Smooth muscle cell (in vitro differentiated cells): Measurements from ENCODE around the gene TRIP12. TPM values are rescaled to one million over a fixed set of nuclear protein-coding genes. Genes with fewer than 3 reads are reported as not detected.

Experiments
- DNase-seq: peaks from one replicate; lab custom pipeline; 2025; ENCODE audit not compliant: unreplicated experiment; lab: John Stamatoyannopoulos, UW
- H2AFZ ChIP-seq: fragments of 200-600 bp; sonication (generic); 2 replicates; pipeline ENCODE4 v1.6.0; 2016; ENCODE audit warnings: antibody characterized with exemption, low read depth, mild to moderate bottlenecking
- H3F3A ChIP-seq: fragments of 200-600 bp; sonication (generic); 2 replicates; pipeline ENCODE4 v1.6.0; 2017; ENCODE audit warnings: antibody characterized with exemption, low read depth
- H3K27ac ChIP-seq: fragments of 200-600 bp; sonication (generic); 2 replicates; pipeline ENCODE4 v1.5.1; 2016; ENCODE audit warnings: low read depth, mild to moderate bottlenecking
- H3K27me3 ChIP-seq: fragments of 200-600 bp; sonication (generic); 2 replicates; pipeline ENCODE4 v1.6.1; 2016; ENCODE audit warnings: low read depth, mild to moderate bottlenecking
- H3K36me3 ChIP-seq: fragments of 200-600 bp; sonication (generic); 2 replicates; pipeline ENCODE4 v1.5.1; 2016; ENCODE audit warnings: low read depth
- H3K4me1 ChIP-seq: fragments of 200-600 bp; sonication (generic); 2 replicates; pipeline ENCODE4 v1.5.1; 2016; ENCODE audit warnings: low read depth
- H3K4me2 ChIP-seq: fragments of 200-600 bp; sonication (generic); 2 replicates; pipeline ENCODE4 v1.6.0; 2016; ENCODE audit warnings: mild to moderate bottlenecking
- H3K4me3 ChIP-seq: fragments of 200-600 bp; sonication (generic); 2 replicates; pipeline ENCODE4 v1.5.1; 2016; ENCODE audit warnings: mild to moderate bottlenecking
- H3K79me2 ChIP-seq: fragments of 200-600 bp; sonication (generic); 2 replicates; pipeline ENCODE4 v1.6.0; 2016; ENCODE audit warnings: low read depth, mild to moderate bottlenecking
- H3K9ac ChIP-seq: fragments of 200-600 bp; sonication (generic); 2 replicates; pipeline ENCODE4 v1.6.0; 2016; ENCODE audit warnings: low read depth
- H3K9me3 ChIP-seq: fragments of 200-600 bp; sonication (generic); replicated peaks from 2 replicates; pipeline ENCODE4 v1.5.1; 2016; ENCODE audit warnings: low read depth
- H4K20me1 ChIP-seq: fragments of 200-600 bp; sonication (generic); 2 replicates; pipeline ENCODE4 v1.6.0; 2016; ENCODE audit warnings: low read depth
- CTCF ChIP-seq: fragments of 200-600 bp; sonication (generic); IDR thresholded peaks from 2 replicates; pipeline ENCODE4 v1.5.1; 2017; ENCODE audit warnings: borderline replicate concordance, mild to moderate bottlenecking, antibody characterized with exemption; ENCODE audit not compliant: insufficient read depth, poor library complexity, severe bottlenecking
- WGBS: methylation state at CpG from one replicate; pipeline ENCODE4 v1.1.7; 2016; ENCODE audit warnings: low lambda C conversion rate; 5-methylcytosine and 5-hydroxymethylcytosine counted together
- polyA plus RNA-seq: library from polyadenylated mRNA; unstranded; fragments of >200 nt; fragmentation: Nextera tagmentation; extraction: Ambion mirVana; gene quantifications from 2 replicates; pipeline ENCODE4 v1.2.1, GENCODE V29; 2016
- total RNA-seq: library from RNA; depleted of rRNA; stranded (reverse); fragments of >200 nt; gene quantifications from 2 replicates; pipeline ENCODE4 v1.2.3, GENCODE V29; 2014

TRIP12 gene
- total and polyA plus RNA-seq, 2 experiments from 2014 or later = 45.5 to 103 TPM

GRCh38 chr2:229740279-229740678, 181.5 kb downstream of the TRIP12 start:
- Histone ChIP-seq H3K79me2 (no peaks in the 10 kb centered on the region), H3K27ac (no peak overlapping the region), H3K9ac (no peak overlapping the region), H4K20me1 (no peaks in the 10 kb centered on the region), H3K36me3 (no peaks in the 10 kb centered on the region), H3K4me2 (no peak overlapping the region), H2AFZ (no peak overlapping the region), H3K9me3 (peaks cover 9% of the 10 kb centered on the region), H3K4me3 (no peak overlapping the region), H3K4me1 (no peaks in the 10 kb centered on the region), H3F3A (no peaks in the 10 kb centered on the region), H3K27me3 (no peaks in the 10 kb centered on the region)
- no peak for TF ChIP-seq CTCF
- DNase-seq = no peak
- 94% methylated on average over 4 of the region's 4 CpGs for WGBS

- no peak for TF ChIP-seq CTCF
- Histone ChIP-seq H4K20me1 (no peaks in the 10 kb centered on the region), H3K4me1 (no peaks in the 10 kb centered on the region), H3K9me3 (peaks cover 9% of the 10 kb centered on the region), H3K79me2 (no peaks in the 10 kb centered on the region), H3K4me3 (no peak overlapping the region), H3K36me3 (no peaks in the 10 kb centered on the region), H3K27ac (no peak overlapping the region), H3K9ac (no peak overlapping the region), H3K27me3 (no peaks in the 10 kb centered on the region), H3F3A (no peaks in the 10 kb centered on the region), H3K4me2 (no peak overlapping the region), H2AFZ (no peak overlapping the region)
- WGBS = 62% methylated on average over 3 of the region's 3 CpGs
- DNase-seq = no peak
Observed at GRCh38 chr2:229738024-229738625, 183.7 kb downstream of the TRIP12 start.

GRCh38 chr2:229734410-229734809, 187.4 kb downstream of the TRIP12 start:
- Histone ChIP-seq H3K4me2 (no peak overlapping the region), H3K79me2 (no peaks in the 10 kb centered on the region), H3K4me3 (no peak overlapping the region), H3F3A (no peaks in the 10 kb centered on the region), H2AFZ (no peak overlapping the region), H3K27me3 (no peaks in the 10 kb centered on the region), H3K4me1 (no peaks in the 10 kb centered on the region), H3K9ac (no peak overlapping the region), H3K27ac (no peak overlapping the region), H3K36me3 (no peaks in the 10 kb centered on the region), H3K9me3 (peaks cover 9% of the 10 kb centered on the region), H4K20me1 (no peaks in the 10 kb centered on the region)
- DNase-seq = no peak
- TF ChIP-seq CTCF = no peak
- WGBS = 55% methylated on average over 1 of the region's 1 CpG

- Histone ChIP-seq H3K27me3 (no peaks in the 10 kb centered on the region), H3K79me2 (no peaks in the 10 kb centered on the region), H3K4me2 (no peak overlapping the region), H3K36me3 (no peaks in the 10 kb centered on the region), H3K9me3 (peaks cover 9% of the 10 kb centered on the region), H3K9ac (no peak overlapping the region), H2AFZ (no peak overlapping the region), H3K4me3 (no peak overlapping the region), H3K4me1 (no peaks in the 10 kb centered on the region), H4K20me1 (no peaks in the 10 kb centered on the region), H3F3A (no peaks in the 10 kb centered on the region), H3K27ac (no peak overlapping the region)
- no peak for TF ChIP-seq CTCF
- WGBS = 54% methylated on average over 6 of the region's 6 CpGs
- DNase-seq = no peak
Observed at GRCh38 chr2:229733611-229734245, 188.1 kb downstream of the TRIP12 start.
